ENCODE results near the gene CSF3R.

GRCh38 chr1:36523230-36523495 lies 40.5 kb upstream of the CSF3R start:
- TF ChIP-seq POLR2A (IDR thresholded peaks at IDR 0.05) (no peak), POLR2AphosphoS5 (IDR thresholded peaks at IDR 0.05) (no peak)
- TF ChIP-seq, protein P1, sequence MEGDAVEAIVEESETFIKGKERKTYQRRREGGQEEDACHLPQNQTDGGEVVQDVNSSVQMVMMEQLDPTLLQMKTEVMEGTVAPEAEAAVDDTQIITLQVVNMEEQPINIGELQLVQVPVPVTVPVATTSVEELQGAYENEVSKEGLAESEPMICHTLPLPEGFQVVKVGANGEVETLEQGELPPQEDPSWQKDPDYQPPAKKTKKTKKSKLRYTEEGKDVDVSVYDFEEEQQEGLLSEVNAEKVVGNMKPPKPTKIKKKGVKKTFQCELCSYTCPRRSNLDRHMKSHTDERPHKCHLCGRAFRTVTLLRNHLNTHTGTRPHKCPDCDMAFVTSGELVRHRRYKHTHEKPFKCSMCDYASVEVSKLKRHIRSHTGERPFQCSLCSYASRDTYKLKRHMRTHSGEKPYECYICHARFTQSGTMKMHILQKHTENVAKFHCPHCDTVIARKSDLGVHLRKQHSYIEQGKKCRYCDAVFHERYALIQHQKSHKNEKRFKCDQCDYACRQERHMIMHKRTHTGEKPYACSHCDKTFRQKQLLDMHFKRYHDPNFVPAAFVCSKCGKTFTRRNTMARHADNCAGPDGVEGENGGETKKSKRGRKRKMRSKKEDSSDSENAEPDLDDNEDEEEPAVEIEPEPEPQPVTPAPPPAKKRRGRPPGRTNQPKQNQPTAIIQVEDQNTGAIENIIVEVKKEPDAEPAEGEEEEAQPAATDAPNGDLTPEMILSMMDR (IDR thresholded peaks at IDR 0.05), result no peak

Data from breast epithelium (tissue), 3 donors.